ENCODE results near the gene PGRMC1. TPM values are rescaled to one million over a fixed set of nuclear protein-coding genes. Genes with fewer than 3 reads are reported as not detected.

Gene PGRMC1
- total RNA-seq, 1 donor from 2014 or later: 74.9 TPM

DNA sequence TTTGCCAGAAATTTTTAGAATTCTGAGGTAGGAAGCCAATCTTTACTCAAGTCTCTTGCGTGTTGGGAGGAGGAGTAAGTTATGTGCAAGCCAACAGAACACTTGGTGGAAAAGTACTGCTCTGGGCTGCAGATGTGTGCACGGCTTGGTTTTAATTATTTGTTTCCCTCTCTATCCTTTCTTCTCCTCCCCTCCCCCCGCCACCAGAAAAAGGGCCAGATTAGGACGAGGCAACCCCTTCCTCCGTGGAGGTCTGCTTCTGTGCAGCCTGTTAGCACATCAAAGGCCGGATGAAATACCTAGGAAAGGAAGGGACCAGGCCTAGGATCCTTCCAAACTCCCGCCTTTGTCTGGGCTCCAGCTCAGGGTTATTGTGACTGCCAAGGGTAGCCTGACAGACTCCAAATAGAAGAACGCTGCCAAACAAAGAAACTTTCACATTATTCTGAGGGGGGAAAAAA lies 1.0 kb upstream of the PGRMC1 start:
- Histone ChIP-seq H3K4me1 (no peaks in the 10 kb centered on the region), H3K36me3 (no peaks in the 10 kb centered on the region), H3K4me3 (no peak overlapping the region), H3K27ac (no peak overlapping the region), H3K27me3 (no peaks in the 10 kb centered on the region), H3K9me3 (no peaks in the 10 kb centered on the region)
- DNase-seq (no peak), ATAC-seq (no peak)
- intact Hi-C loops (cut with DNase I): no loop called here
- TF ChIP-seq CTCF (IDR thresholded peaks at IDR 0.05): no peak

GRCh38 chrX:119236623-119237561 lies 807 bp downstream of the PGRMC1 start:
- DNase-seq (peak; percentile 54), ATAC-seq (peak; percentile 56)
- Histone ChIP-seq H3K9me3 (no peaks in the 10 kb centered on the region), H3K36me3 (no peaks in the 10 kb centered on the region), H3K4me3 (peak overlapping the region; percentile 68), H3K27ac (peak overlapping the region; percentile 87), H3K27me3 (no peaks in the 10 kb centered on the region), H3K4me1 (no peaks in the 10 kb centered on the region)
- intact Hi-C loops (cut with DNase I): no loop called here
- TF ChIP-seq CTCF (IDR thresholded peaks at IDR 0.05): no peak

- DNase-seq (no peak), ATAC-seq (no peak)
- no peak for TF ChIP-seq CTCF (IDR thresholded peaks at IDR 0.05)
- no peak overlapping the region for H3K27ac ChIP-seq
- intact Hi-C loops (cut with DNase I): no loop called here
- no peaks in the 10 kb centered on the region for H3K4me1 ChIP-seq
- no peaks in the 10 kb centered on the region for H3K27me3 ChIP-seq
- H3K36me3 ChIP-seq: no peaks in the 10 kb centered on the region
- H3K4me3 ChIP-seq: peak overlapping the region; percentile 68
- no peaks in the 10 kb centered on the region for H3K9me3 ChIP-seq
Observed at GRCh38 chrX:119237562-119237942, 1.5 kb downstream of the PGRMC1 start.

DNA sequence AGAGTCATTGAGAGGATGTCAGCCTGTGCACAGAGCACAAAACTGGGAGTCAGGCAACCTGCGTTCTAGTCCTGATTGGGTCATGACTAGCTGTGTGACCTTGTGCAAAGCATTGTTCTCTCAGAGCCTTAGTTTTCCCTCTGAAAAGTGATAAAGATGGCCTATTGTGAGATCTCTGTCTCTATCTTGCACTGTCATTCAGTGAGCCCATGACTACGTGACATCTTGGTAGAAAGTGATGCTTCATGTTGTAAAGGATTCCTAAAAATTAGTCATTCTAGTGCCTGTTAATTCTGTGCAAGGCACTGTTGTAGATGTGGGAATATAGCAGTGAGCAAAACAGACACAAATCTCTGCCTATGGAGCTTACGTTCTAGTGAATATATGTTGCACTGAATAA lies 2.5 kb downstream of the PGRMC1 start:
- no peak overlapping the region for H3K27ac ChIP-seq
- DNase-seq (no peak), ATAC-seq (no peak)
- peaks cover 7% of the 10 kb centered on the region for H3K36me3 ChIP-seq
- no peaks in the 10 kb centered on the region for H3K9me3 ChIP-seq
- intact Hi-C loops (cut with DNase I): no loop called here
- H3K4me1 ChIP-seq: no peaks in the 10 kb centered on the region
- no peak overlapping the region for H3K4me3 ChIP-seq
- H3K27me3 ChIP-seq: no peaks in the 10 kb centered on the region
- no peak for TF ChIP-seq CTCF (IDR thresholded peaks at IDR 0.05)

- intact Hi-C loops (cut with DNase I): no loop called here
- H3K27me3 ChIP-seq: no peaks in the 10 kb centered on the region
- H3K4me3 ChIP-seq: no peak overlapping the region
- H3K4me1 ChIP-seq: no peaks in the 10 kb centered on the region
- TF ChIP-seq CTCF (IDR thresholded peaks at IDR 0.05): no peak
- peaks cover 7% of the 10 kb centered on the region for H3K36me3 ChIP-seq
- H3K27ac ChIP-seq: no peak overlapping the region
- no peaks in the 10 kb centered on the region for H3K9me3 ChIP-seq
- DNase-seq (no peak), ATAC-seq (no peak)
Observed at GRCh38 chrX:119240356-119240755, 4.3 kb downstream of the PGRMC1 start.
